NB4 (cell line): Measurements from ENCODE around the gene SLC46A2.

ENCODE experiments used
- CTCF ChIP-seq: IDR thresholded peaks from one replicate; pipeline ENCODE4 v1.5.1; 2012; ENCODE audit warnings: low read depth, low read length
- POLR2A ChIP-seq: IDR thresholded peaks from 2 replicates; pipeline ENCODE4 v1.6.1; 2011; ENCODE audit warnings: mild to moderate bottlenecking; ENCODE audit not compliant: insufficient read length; ENCODE audit errors: extremely low read depth

GRCh38 chr9:112863746-112864145 lies 26.9 kb downstream of the SLC46A2 start:
- TF ChIP-seq CTCF (no peak), POLR2A (no peak)
